ENCODE data around the gene SUPT3H. TPM values are rescaled to one million over a fixed set of nuclear protein-coding genes. Genes with fewer than 3 reads are reported as not detected.

The SUPT3H gene
- total RNA-seq, 3 donors from 2014 or later (not counting 1 experiment from before 2014, with no cell fraction given) = 7.3 to 10.9 (median 9.9) TPM

DNA sequence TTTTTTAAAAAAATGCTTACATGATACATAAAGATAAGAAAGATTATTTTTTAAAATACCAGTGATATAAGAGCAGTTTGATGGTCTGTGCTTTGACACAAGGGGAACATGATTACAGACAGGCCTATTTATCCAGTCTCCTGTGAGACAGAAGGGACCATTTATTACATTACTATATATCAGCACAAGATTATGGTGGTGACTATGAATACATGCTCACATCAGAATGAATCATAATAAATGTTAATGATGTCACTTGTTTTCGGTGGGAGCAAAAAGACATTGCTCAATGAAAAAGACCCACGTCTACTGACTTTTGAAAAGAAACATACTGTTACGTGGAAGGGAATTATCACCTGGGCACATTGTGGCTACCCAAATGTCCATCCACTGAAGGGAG is 535.1 kb downstream of the SUPT3H start:
- no peaks in the 10 kb centered on the region for H3K9me3 Mint-ChIP-seq

DNA sequence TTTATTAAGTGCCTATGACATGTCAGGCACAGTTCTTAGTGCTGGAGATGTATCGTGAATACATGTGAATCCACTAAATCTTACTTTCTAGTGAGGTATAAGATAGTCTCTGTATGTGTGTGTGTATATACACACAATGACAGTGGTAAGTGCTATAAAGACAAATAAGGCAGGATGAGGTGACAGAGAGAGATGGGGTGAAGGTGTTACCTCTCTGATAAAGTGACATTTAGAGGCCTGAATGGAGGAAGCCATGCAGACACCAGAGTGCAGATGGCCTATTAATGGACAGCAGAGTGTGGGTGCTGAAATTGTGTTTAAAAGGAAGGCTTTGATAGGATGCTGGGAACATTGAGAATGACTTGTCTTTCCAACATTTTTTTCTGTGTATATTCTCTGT is 535.9 kb downstream of the SUPT3H start:
- DNase-seq = no peak
- TF ChIP-seq, protein P1, sequence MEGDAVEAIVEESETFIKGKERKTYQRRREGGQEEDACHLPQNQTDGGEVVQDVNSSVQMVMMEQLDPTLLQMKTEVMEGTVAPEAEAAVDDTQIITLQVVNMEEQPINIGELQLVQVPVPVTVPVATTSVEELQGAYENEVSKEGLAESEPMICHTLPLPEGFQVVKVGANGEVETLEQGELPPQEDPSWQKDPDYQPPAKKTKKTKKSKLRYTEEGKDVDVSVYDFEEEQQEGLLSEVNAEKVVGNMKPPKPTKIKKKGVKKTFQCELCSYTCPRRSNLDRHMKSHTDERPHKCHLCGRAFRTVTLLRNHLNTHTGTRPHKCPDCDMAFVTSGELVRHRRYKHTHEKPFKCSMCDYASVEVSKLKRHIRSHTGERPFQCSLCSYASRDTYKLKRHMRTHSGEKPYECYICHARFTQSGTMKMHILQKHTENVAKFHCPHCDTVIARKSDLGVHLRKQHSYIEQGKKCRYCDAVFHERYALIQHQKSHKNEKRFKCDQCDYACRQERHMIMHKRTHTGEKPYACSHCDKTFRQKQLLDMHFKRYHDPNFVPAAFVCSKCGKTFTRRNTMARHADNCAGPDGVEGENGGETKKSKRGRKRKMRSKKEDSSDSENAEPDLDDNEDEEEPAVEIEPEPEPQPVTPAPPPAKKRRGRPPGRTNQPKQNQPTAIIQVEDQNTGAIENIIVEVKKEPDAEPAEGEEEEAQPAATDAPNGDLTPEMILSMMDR (IDR thresholded peaks at IDR 0.05) = no peak
- Mint-ChIP-seq H3K4me3 (no peak overlapping the region), H3K27ac (peak overlapping the region in 1 of 2 donors; percentile 0), H3K36me3 (no peaks in the 10 kb centered on the region), H3K4me1 (peaks cover 6 to 12% of the 10 kb centered on the region in 2 donors), H3K9me3 (no peaks in the 10 kb centered on the region), H3K27me3 (ENCODE audit: low read depth in 2 of 2) (no peaks in the 10 kb centered on the region)
- intact Hi-C loops (cut with micrococcal nuclease) = no loop called here
- no peaks in the 10 kb centered on the region for H3K27me3 ChIP-seq (ENCODE audit: control insufficient read depth, insufficient read depth, low read length)
- H3K4me1 ChIP-seq (ENCODE audit: control insufficient read depth, insufficient read depth, low read length) = no peaks in the 10 kb centered on the region
- H3K27ac ChIP-seq (ENCODE audit: low read length) = no peak overlapping the region
- H3K4me3 ChIP-seq (ENCODE audit: low read length) = no peak overlapping the region
- H3K36me3 ChIP-seq (ENCODE audit: control insufficient read depth, insufficient read depth, low read length) = no peaks in the 10 kb centered on the region
- H3K9me3 ChIP-seq (ENCODE audit: control insufficient read depth, insufficient read depth, low read length) = no peaks in the 10 kb centered on the region
- peak; percentile 60 to 77 (median 67) for ATAC-seq
- WGBS (ENCODE audit: insufficient coverage) = 100% methylated on average over 1 of the region's 1 CpG

More for the DNA sequence above, 535.1 kb downstream of the SUPT3H start:
- no peaks in the 10 kb centered on the region for H3K9me3 ChIP-seq (ENCODE audit: control insufficient read depth, insufficient read depth, low read length)
- H3K4me3 ChIP-seq (ENCODE audit: low read length) = no peak overlapping the region
- no peak for DNase-seq
- no peak overlapping the region for H3K4me3 Mint-ChIP-seq
- H3K4me1 ChIP-seq (ENCODE audit: control insufficient read depth, insufficient read depth, low read length) = no peaks in the 10 kb centered on the region
- no peaks in the 10 kb centered on the region for H3K36me3 Mint-ChIP-seq
- H3K4me1 Mint-ChIP-seq = peaks cover 11 to 12% of the 10 kb centered on the region in 2 donors
- TF ChIP-seq, protein P1 (IDR thresholded peaks at IDR 0.05) = no peak
- H3K27ac ChIP-seq (ENCODE audit: low read length) = no peak overlapping the region
- WGBS (ENCODE audit: insufficient coverage) = 91% methylated on average over 3 of the region's 3 CpGs
- no peaks in the 10 kb centered on the region for H3K27me3 Mint-ChIP-seq (ENCODE audit: low read depth in 2 of 2)
- H3K27ac Mint-ChIP-seq = no peak overlapping the region
- intact Hi-C loops (cut with micrococcal nuclease) = no loop called here
- no peaks in the 10 kb centered on the region for H3K27me3 ChIP-seq (ENCODE audit: control insufficient read depth, insufficient read depth, low read length)
- no peaks in the 10 kb centered on the region for H3K36me3 ChIP-seq (ENCODE audit: control insufficient read depth, insufficient read depth, low read length)
- no peak for ATAC-seq

DNA sequence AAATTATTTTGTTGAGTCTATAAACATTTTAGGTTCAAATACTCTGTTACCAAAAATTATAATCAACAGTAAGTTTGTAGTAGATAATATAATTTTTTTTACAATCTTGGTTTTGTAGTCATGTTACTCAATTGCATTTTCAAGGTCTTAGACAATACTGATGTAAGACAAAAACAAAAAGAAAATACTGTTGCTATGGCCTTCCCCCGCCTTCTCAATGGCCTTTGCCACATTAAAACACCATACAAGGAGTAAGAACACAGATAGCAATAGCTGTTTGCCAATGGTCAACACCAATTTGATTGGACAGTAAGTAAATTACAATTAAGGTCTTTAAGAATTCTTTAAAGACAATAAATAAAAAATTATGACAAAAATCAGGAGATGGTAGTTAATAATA is 540.0 kb downstream of the SUPT3H start:
- no peak overlapping the region for H3K4me3 Mint-ChIP-seq
- no peaks in the 10 kb centered on the region for H3K36me3 ChIP-seq (ENCODE audit: control insufficient read depth, insufficient read depth, low read length)
- H3K36me3 Mint-ChIP-seq = no peaks in the 10 kb centered on the region
- intact Hi-C loops (cut with micrococcal nuclease) = no loop called here
- H3K4me1 ChIP-seq (ENCODE audit: control insufficient read depth, insufficient read depth, low read length) = no peaks in the 10 kb centered on the region
- no peak overlapping the region for H3K27ac Mint-ChIP-seq
- H3K27me3 Mint-ChIP-seq (ENCODE audit: low read depth in 2 of 2) = no peaks in the 10 kb centered on the region
- TF ChIP-seq, protein P1 (IDR thresholded peaks at IDR 0.05) = no peak
- H3K9me3 Mint-ChIP-seq = no peaks in the 10 kb centered on the region
- no peaks in the 10 kb centered on the region for H3K9me3 ChIP-seq (ENCODE audit: control insufficient read depth, insufficient read depth, low read length)
- peaks cover 6 to 7% of the 10 kb centered on the region in 2 donors for H3K4me1 Mint-ChIP-seq
- ATAC-seq (no peak), DNase-seq (no peak)
- WGBS (ENCODE audit: insufficient coverage) = no CpG with 5 or more reads among the region's 1 CpG
- no peak overlapping the region for H3K27ac ChIP-seq (ENCODE audit: low read length)
- no peak overlapping the region for H3K4me3 ChIP-seq (ENCODE audit: low read length)
- no peaks in the 10 kb centered on the region for H3K27me3 ChIP-seq (ENCODE audit: control insufficient read depth, insufficient read depth, low read length)

DNA sequence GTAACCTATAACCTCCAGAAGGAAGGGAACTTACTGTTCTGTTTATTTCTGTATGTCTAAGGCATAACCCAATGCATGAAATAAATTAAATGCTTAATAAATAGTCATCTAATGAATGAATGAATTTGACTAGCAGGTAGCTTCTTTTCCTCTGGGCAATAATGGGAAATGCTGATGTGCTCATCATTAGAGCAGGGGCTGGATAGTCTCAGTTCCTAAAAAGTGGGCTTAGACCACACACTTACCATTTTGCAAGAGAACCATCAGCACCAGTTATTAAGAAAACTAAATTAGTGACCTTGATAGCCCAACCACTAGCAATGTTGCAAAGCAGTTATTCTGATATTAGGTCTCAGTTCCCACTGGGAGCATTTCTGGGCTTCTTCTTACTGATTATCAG is 540.5 kb downstream of the SUPT3H start:
- Histone ChIP-seq H3K27ac (ENCODE audit: low read length) (no peak overlapping the region), H3K9me3 (ENCODE audit: control insufficient read depth, insufficient read depth, low read length) (no peaks in the 10 kb centered on the region), H3K4me3 (ENCODE audit: low read length) (no peak overlapping the region), H3K4me1 (ENCODE audit: control insufficient read depth, insufficient read depth, low read length) (no peaks in the 10 kb centered on the region), H3K27me3 (ENCODE audit: control insufficient read depth, insufficient read depth, low read length) (no peaks in the 10 kb centered on the region), H3K36me3 (ENCODE audit: control insufficient read depth, insufficient read depth, low read length) (no peaks in the 10 kb centered on the region)
- no peaks in the 10 kb centered on the region for H3K27me3 Mint-ChIP-seq (ENCODE audit: low read depth in 2 of 2)
- H3K4me1 Mint-ChIP-seq = peaks cover 6 to 7% of the 10 kb centered on the region in 2 donors
- DNase-seq (no peak), ATAC-seq (no peak)
- intact Hi-C loops (cut with micrococcal nuclease) = no loop called here
- H3K36me3 Mint-ChIP-seq = no peaks in the 10 kb centered on the region
- TF ChIP-seq, protein P1 (IDR thresholded peaks at IDR 0.05) = no peak
- no peaks in the 10 kb centered on the region for H3K9me3 Mint-ChIP-seq
- no peak overlapping the region for H3K27ac Mint-ChIP-seq
- no peak overlapping the region for H3K4me3 Mint-ChIP-seq
